Peyer's patch (tissue), 4 donors: ENCODE measurements around the gene SLC39A5. TPM values are rescaled to one million over a fixed set of nuclear protein-coding genes. Genes with fewer than 3 reads are reported as not detected.

Experiments
- DNase-seq, 3 donors: peaks; one replicate each; pipeline ENCODE4 v3.0.0-alpha.2; 2017 to 2019
- H3K27ac ChIP-seq, 4 donors: fragments of 200-600 bp; sonication (generic); one replicate each; pipeline ENCODE4 v1.5.1; 2016 to 2019
- H3K27me3 ChIP-seq, 2 donors: fragments of 200-600 bp; sonication (generic); one replicate each; pipeline ENCODE4 v1.5.1; 2019
- H3K36me3 ChIP-seq, 3 donors: fragments of 200-600 bp; sonication (generic); one replicate each; pipeline ENCODE4 v1.5.1; 2016 to 2019
- H3K4me1 ChIP-seq, 4 donors: fragments of 200-600 bp; sonication (generic); one replicate each; pipeline ENCODE4 v1.5.1; 2016 to 2019
- H3K4me3 ChIP-seq, 4 donors: fragments of 200-600 bp; sonication (generic); 1 replicate in 3 of 4; 2 replicates in 1 of 4; pipeline ENCODE4 v1.5.1; 2016 to 2019; ENCODE audit warnings: mild to moderate bottlenecking in 1 of 4
- H3K9me3 ChIP-seq, 4 donors: fragments of 200-600 bp; sonication (generic); one replicate each; pipeline ENCODE4 v1.5.1; 2016 to 2019; ENCODE audit warnings: mild to moderate bottlenecking in 1 of 4
- POLR2A ChIP-seq, 2 donors: fragments of 450-650 bp; IDR thresholded peaks; one replicate each; pipeline ENCODE4 v1.5.1; 2017; ENCODE audit warnings: antibody characterized with exemption in 2 of 2, mild to moderate bottlenecking in 2 of 2, moderate library complexity in 2 of 2
- total RNA-seq, 4 donors: library from RNA; depleted of rRNA; stranded (reverse); fragments of >200 nt; gene quantifications; one replicate each; pipeline ENCODE4 v1.1.0, GENCODE V29; 2016
- TF ChIP-seq, protein P1 (sequence below), 6 experiments: fragments of 450-650 bp in 4 of 6; fragments of 200-600 bp in 2 of 6; sonication (generic) in 1 of 6; IDR thresholded peaks; one replicate each; pipeline ENCODE4 v1.5.1; 2017 to 2019; ENCODE audit warnings: antibody characterized with exemption in 6 of 6, mild to moderate bottlenecking in 3 of 6, moderate library complexity in 1 of 6

SLC39A5 gene
- total RNA-seq, 4 donors from 2014 or later, result 96.6 to 950 (median 626) TPM

DNA sequence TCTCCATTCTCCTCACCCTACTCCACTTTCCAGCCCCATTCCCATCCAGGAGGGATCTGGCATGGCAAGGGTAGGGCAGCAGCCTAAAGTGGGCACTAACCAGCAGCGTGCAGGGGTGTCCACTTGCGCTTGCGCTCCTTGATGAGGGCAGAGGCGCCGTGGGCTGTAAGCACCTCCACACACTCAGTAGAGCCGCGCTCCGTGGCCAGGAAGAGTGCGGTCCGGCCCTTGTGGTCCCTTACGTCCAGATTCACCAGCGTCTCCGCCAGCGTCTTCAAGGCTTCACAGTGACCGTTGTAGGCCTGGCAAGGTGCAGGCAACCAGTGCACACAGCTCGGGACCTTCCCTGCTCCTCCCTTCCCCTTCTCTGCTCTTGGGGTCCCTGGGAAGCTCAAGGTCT, 18.1 kb downstream of the SLC39A5 start:
- no peak for DNase-seq
- H3K27ac ChIP-seq, result no peak overlapping the region
- TF ChIP-seq, protein P1, sequence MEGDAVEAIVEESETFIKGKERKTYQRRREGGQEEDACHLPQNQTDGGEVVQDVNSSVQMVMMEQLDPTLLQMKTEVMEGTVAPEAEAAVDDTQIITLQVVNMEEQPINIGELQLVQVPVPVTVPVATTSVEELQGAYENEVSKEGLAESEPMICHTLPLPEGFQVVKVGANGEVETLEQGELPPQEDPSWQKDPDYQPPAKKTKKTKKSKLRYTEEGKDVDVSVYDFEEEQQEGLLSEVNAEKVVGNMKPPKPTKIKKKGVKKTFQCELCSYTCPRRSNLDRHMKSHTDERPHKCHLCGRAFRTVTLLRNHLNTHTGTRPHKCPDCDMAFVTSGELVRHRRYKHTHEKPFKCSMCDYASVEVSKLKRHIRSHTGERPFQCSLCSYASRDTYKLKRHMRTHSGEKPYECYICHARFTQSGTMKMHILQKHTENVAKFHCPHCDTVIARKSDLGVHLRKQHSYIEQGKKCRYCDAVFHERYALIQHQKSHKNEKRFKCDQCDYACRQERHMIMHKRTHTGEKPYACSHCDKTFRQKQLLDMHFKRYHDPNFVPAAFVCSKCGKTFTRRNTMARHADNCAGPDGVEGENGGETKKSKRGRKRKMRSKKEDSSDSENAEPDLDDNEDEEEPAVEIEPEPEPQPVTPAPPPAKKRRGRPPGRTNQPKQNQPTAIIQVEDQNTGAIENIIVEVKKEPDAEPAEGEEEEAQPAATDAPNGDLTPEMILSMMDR (IDR thresholded peaks at IDR 0.05), result no peak
- no peak for TF ChIP-seq POLR2A (IDR thresholded peaks at IDR 0.05)
- peaks cover 0 to 100% (median 0%) of the 10 kb centered on the region in 3 donors for H3K36me3 ChIP-seq
- H3K9me3 ChIP-seq, result no peaks in the 10 kb centered on the region
- H3K4me1 ChIP-seq, result no peaks in the 10 kb centered on the region
- no peak overlapping the region for H3K4me3 ChIP-seq
- no peaks in the 10 kb centered on the region for H3K27me3 ChIP-seq

DNA sequence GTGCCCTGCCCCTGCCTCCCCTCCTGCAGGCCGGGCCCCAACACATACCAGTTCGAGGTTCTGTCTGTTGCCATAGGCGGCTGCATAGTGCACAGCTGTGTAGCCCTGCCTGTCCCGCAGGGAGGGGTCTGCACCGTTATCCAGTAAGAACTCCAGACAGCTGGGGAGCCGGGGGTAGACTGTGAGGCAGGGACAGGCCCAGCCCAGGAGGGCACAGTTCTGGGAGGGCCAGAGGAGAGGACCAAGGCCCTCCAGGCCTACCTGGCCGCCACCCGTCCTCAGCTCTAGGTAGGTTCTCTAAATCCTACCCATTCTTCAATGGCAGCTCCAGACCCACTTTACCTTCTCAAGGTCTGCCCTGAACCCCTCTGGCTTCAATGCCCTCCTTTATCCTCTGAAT, 18.9 kb downstream of the SLC39A5 start:
- H3K27me3 ChIP-seq, result no peaks in the 10 kb centered on the region
- H3K27ac ChIP-seq, result no peak overlapping the region
- peaks cover 0 to 100% (median 0%) of the 10 kb centered on the region in 3 donors for H3K36me3 ChIP-seq
- no peak for TF ChIP-seq POLR2A (IDR thresholded peaks at IDR 0.05)
- TF ChIP-seq, protein P1 (IDR thresholded peaks at IDR 0.05), result no peak
- DNase-seq, result no peak
- no peak overlapping the region for H3K4me3 ChIP-seq
- no peaks in the 10 kb centered on the region for H3K4me1 ChIP-seq
- no peaks in the 10 kb centered on the region for H3K9me3 ChIP-seq

DNA sequence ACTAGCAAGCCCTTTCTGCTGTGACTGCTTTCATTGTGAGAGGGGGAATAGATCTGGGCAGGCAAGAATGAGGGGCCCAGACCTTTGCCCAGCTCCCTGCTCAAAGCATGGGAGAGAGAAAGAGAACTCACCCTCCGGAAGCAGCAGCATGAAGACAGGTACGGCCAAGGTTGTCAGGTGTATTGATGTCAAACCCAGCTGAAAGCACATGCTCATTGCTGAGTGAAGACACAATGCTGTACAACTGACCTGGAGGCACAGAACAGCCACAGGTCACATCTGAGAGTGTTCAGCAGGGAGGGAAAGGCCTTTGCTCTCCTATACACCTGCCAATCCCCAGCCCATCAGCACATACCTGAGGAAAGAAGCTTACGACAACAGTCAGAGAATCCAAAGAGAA, 22.8 kb downstream of the SLC39A5 start:
- Histone ChIP-seq H3K27ac (no peak overlapping the region), H3K4me3 (no peak overlapping the region), H3K36me3 (peaks cover 0 to 82% (median 0%) of the 10 kb centered on the region in 3 donors), H3K4me1 (peaks cover 0 to 15% (median 3%) of the 10 kb centered on the region in 4 donors), H3K9me3 (no peaks in the 10 kb centered on the region), H3K27me3 (no peaks in the 10 kb centered on the region)
- no peak for DNase-seq
- no peak for TF ChIP-seq POLR2A (IDR thresholded peaks at IDR 0.05)
- TF ChIP-seq, protein P1 (IDR thresholded peaks at IDR 0.05), result no peak

DNA sequence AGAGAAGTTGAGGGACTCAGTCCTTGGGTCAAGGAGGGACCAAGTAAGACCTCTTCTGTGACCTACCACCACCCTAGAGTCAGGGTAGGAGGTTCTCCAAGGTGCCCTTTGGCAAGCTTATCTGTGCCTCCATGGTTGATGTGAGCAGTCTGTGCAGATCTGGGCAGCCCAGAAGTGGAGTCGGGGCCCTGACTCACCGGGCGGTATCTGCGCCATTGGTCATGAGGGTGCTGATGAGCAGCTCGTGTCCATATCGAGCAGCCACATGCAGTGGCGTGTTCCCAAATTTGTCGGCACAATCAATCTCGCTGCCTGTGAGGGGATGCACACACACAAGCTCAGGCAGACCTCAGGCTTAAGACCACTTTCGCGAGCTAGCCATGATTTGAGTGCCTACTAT, 23.2 kb downstream of the SLC39A5 start:
- H3K27ac ChIP-seq, result no peak overlapping the region
- no peak for DNase-seq
- no peaks in the 10 kb centered on the region for H3K27me3 ChIP-seq
- no peak overlapping the region for H3K4me3 ChIP-seq
- TF ChIP-seq, protein P1 (IDR thresholded peaks at IDR 0.05), result no peak
- TF ChIP-seq POLR2A (IDR thresholded peaks at IDR 0.05), result no peak
- peaks cover 0 to 78% (median 0%) of the 10 kb centered on the region in 3 donors for H3K36me3 ChIP-seq
- peaks cover 0 to 15% (median 3%) of the 10 kb centered on the region in 4 donors for H3K4me1 ChIP-seq
- no peaks in the 10 kb centered on the region for H3K9me3 ChIP-seq

DNA sequence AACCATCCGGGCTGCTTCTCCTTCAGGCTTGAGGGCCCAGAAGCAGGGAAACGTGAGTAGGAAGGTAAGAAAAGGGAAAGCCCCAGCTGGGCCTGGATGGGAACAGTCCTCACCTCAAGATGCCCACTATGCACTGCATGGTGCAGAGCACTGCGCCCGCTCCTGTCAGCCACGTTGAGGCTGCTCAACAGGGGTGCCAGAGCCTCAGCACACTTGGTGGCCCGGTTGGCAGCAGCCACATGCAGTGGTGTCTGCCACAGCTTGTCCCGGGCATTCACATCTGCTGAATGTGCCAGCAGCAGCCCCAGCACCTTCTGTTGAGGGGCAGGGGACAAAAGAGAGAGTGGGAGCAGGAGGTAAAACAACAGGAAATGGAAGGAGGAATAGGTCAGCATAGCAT, 25.8 kb downstream of the SLC39A5 start:
- H3K9me3 ChIP-seq, result no peaks in the 10 kb centered on the region
- H3K27me3 ChIP-seq, result no peaks in the 10 kb centered on the region
- peaks cover 0 to 52% (median 0%) of the 10 kb centered on the region in 3 donors for H3K36me3 ChIP-seq
- DNase-seq, result no peak
- H3K4me1 ChIP-seq, result peaks cover 0 to 22% (median 3%) of the 10 kb centered on the region in 4 donors
- no peak overlapping the region for H3K27ac ChIP-seq
- no peak overlapping the region for H3K4me3 ChIP-seq
- TF ChIP-seq, protein P1 (IDR thresholded peaks at IDR 0.05), result no peak
- TF ChIP-seq POLR2A (IDR thresholded peaks at IDR 0.05), result no peak
